HepG2 (cell line): ENCODE measurements around the gene GPR139.

Experiments
- POLR2AphosphoS5 ChIP-seq: IDR thresholded peaks from 2 replicates; pipeline ENCODE4 v1.6.1; 2012; ENCODE audit warnings: low read depth, low read length
- SETDB1 ChIP-seq: sonication (generic); formaldehyde crosslinking; IDR thresholded peaks from 2 replicates; pipeline ENCODE4 v1.5.1; 2020; ENCODE audit warnings: missing genetic modification reagents, mild to moderate bottlenecking, borderline replicate concordance
- ZNF670 ChIP-seq: sonication (generic); formaldehyde crosslinking; IDR thresholded peaks from 2 replicates; pipeline ENCODE4 v1.8.0; 2022; ENCODE audit warnings: mild to moderate bottlenecking, missing genetic modification reagents, borderline replicate concordance
- TF ChIP-seq, protein P1 (sequence below): sonication (generic); formaldehyde crosslinking; IDR thresholded peaks from 2 replicates; pipeline ENCODE4 v1.5.0; 2020; ENCODE audit warnings: mild to moderate bottlenecking, missing genetic modification reagents, moderate library complexity

DNA sequence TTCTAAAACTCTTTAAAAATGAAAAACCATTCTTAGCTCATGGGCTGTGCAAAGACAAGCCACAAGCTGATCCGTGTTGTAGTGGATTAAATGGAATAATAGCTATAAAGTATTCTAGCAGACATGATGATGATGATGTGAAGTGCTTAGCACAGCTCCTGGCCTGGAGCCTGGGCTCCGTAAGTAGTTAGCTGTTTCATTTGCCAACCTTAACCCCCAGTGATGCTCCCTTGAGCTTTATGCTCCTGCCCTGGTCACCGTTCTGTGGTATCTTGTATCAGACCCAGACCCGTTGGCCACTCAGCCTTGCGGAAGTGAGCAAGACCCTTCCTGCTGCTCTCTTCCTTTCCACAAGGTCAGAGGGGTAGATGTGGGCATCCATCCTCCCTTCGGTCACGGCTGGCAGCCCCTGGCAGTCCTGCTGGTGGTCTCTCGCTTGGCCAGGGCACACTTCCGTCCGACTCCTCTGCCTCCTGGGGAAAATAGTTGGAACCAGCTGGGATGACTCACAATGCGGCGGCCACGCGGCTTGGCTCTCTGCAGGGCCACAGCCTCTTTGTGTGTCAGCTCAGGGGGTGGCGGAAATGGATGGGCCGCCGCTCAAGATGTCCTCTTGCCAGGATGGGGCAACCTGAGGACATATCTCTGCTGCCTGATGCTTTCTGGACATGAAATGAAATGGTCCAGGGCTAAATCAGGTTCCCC is 79.1 kb downstream of the GPR139 start:
- TF ChIP-seq POLR2AphosphoS5 (no peak), ZNF670 (CRISPR knock-in tag) (no peak), SETDB1 (CRISPR knock-in tag) (no peak)
- TF ChIP-seq, protein P1, sequence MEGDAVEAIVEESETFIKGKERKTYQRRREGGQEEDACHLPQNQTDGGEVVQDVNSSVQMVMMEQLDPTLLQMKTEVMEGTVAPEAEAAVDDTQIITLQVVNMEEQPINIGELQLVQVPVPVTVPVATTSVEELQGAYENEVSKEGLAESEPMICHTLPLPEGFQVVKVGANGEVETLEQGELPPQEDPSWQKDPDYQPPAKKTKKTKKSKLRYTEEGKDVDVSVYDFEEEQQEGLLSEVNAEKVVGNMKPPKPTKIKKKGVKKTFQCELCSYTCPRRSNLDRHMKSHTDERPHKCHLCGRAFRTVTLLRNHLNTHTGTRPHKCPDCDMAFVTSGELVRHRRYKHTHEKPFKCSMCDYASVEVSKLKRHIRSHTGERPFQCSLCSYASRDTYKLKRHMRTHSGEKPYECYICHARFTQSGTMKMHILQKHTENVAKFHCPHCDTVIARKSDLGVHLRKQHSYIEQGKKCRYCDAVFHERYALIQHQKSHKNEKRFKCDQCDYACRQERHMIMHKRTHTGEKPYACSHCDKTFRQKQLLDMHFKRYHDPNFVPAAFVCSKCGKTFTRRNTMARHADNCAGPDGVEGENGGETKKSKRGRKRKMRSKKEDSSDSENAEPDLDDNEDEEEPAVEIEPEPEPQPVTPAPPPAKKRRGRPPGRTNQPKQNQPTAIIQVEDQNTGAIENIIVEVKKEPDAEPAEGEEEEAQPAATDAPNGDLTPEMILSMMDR, result no peak
